Measurements from ENCODE around the gene MRPS2. TPM values are rescaled to one million over a fixed set of nuclear protein-coding genes. Genes with fewer than 3 reads are reported as not detected.

MRPS2 gene
- total and polyA plus RNA-seq, 10 of the 15 experiments (the other 5 are each of a cell fraction or from before 2014, with no cell fraction given): 3.3 to 103 (median 69.5) TPM

- no peak for TF ChIP-seq MLLT1 (IDR thresholded peaks at IDR 0.05)
- TF ChIP-seq RUNX3 (IDR thresholded peaks at IDR 0.05; ENCODE audit: low read length): no peak
- TF ChIP-seq MAX (IDR thresholded peaks at IDR 0.05; ENCODE audit: low read depth, low read length): peak; percentile 92
- TF ChIP-seq STAT1 (conservative IDR thresholded peaks at IDR 0.05): no peak
- TF ChIP-seq YBX1 (IDR thresholded peaks at IDR 0.05): no peak
- no peak for TF ChIP-seq E2F4 (IDR thresholded peaks at IDR 0.05; ENCODE audit: low read depth, low read length)
- TF ChIP-seq ATF3 (IDR thresholded peaks at IDR 0.05; ENCODE audit: borderline replicate concordance, extremely low read depth, low read depth, low read length): peak; percentile 69; the same call in 1 of the 2 replicates
- no peak for TF ChIP-seq RBBP5 (conservative IDR thresholded peaks at IDR 0.05)
- TF ChIP-seq POLR2AphosphoS5 (IDR thresholded peaks at IDR 0.05; ENCODE audit: low read length): no peak
- TF ChIP-seq KLF5 (IDR thresholded peaks at IDR 0.05; ENCODE audit: partially characterized antibody): no peak
- TF ChIP-seq HDAC6 (IDR thresholded peaks at IDR 0.05; ENCODE audit: unreplicated experiment): no peak
- no peak for TF ChIP-seq ZNF687 (IDR thresholded peaks at IDR 0.05)
- TF ChIP-seq PKNOX1 (IDR thresholded peaks at IDR 0.05): no peak
- peak; percentile 12 for TF ChIP-seq MEF2B (IDR thresholded peaks at IDR 0.05; ENCODE audit: partially characterized antibody, poor library complexity, severe bottlenecking)
- no peak for TF ChIP-seq NBN (IDR thresholded peaks at IDR 0.05)
- no peak for TF ChIP-seq EZH2 (IDR thresholded peaks at IDR 0.05; ENCODE audit: borderline replicate concordance, control insufficient read depth, low read depth, low read length)
- no peak for TF ChIP-seq REST (IDR thresholded peaks at IDR 0.05; ENCODE audit: low read depth, low read length)
Measured at GRCh38 chr9:135499326-135500070, 984 bp upstream of the MRPS2 start (continued).

Data from GM12878 (cell line).